H1 (cell line): ENCODE results near the gene PKP3.

Source experiments
- CHD7 ChIP-seq: fragments of 300-600 bp; sonication (generic); IDR thresholded peaks from 2 replicates; pipeline ENCODE4 v1.7.1; 2012; ENCODE audit warnings: low read length, moderate library complexity, mild to moderate bottlenecking, inconsistent platforms; ENCODE audit not compliant: insufficient replicate concordance
- CTCF ChIP-seq, 3 experiments: IDR thresholded peaks; 1 replicate in 2 of 3; 2 replicates in 1 of 3; pipeline versions ENCODE4 v1.5.1 to v1.6.1; 2011; ENCODE audit warnings: low read length in 3 of 3, mild to moderate bottlenecking in 3 of 3, inconsistent platforms in 2 of 3, low read depth in 1 of 3, moderate library complexity in 1 of 3; ENCODE audit not compliant: insufficient read depth in 1 of 3; ENCODE audit errors: control extremely low read depth in 1 of 3
- GABPA ChIP-seq: IDR thresholded peaks from 2 replicates; pipeline ENCODE4 v1.6.1; 2011; ENCODE audit warnings: mild to moderate bottlenecking, low read length, moderate library complexity, borderline replicate concordance; ENCODE audit not compliant: insufficient read depth
- JUND ChIP-seq: IDR thresholded peaks from 2 replicates; pipeline ENCODE4 v1.6.1; 2011; ENCODE audit warnings: mild to moderate bottlenecking, improper control_type of control experiment, low read length
- SIN3A ChIP-seq, 2 experiments: IDR thresholded peaks in 1 of 2; conservative IDR thresholded peaks in 1 of 2; 2 replicates each; pipeline ENCODE4 v1.6.1; 2011 to 2012; ENCODE audit warnings: low read length in 2 of 2, improper control_type of control experiment in 1 of 2, low read depth in 1 of 2, mild to moderate bottlenecking in 1 of 2
- TF ChIP-seq, protein P1 (sequence below): IDR thresholded peaks from 2 replicates; pipeline ENCODE4 v1.6.1; 2011; ENCODE audit warnings: low read length, improper control_type of control experiment

DNA sequence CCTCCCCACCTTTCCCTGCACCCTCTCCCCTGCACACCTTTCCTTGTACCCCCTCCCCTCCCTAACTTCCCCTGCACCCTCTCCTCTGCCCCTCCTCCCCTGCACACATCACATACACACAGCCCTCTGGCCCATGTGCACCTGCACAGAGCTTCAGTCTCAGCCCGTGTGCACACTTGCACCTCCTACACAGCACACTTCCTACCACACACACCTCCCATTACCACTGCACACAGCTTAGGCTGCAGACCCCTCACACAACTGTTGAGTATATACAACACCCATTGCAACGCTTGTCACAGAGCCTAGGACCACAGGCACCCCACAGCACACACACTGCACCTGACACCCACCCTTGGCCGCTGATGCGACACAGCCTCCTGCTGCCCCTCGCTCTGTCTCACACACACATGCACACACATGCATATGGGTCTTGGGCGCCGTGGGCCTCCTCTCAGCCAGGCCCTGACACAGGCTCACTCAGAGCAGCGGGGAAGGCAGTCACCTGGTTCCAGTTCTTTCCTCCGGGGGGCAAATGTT, 20.4 kb downstream of the PKP3 start:
- TF ChIP-seq CTCF (IDR thresholded peaks at IDR 0.05; ENCODE audit: control extremely low read depth in 1 of 3, insufficient read depth in 1 of 3, low read depth in 1 of 3, low read length in 3 of 3) (no peak), GABPA (no peak), SIN3A (conservative IDR thresholded peaks at IDR 0.05 in 1 of 2, IDR thresholded peaks at IDR 0.05 in 1 of 2; ENCODE audit: low read depth in 1 of 2, low read length in 2 of 2) (no peak), CHD7 (no peak), JUND (no peak)
- TF ChIP-seq, protein P1, sequence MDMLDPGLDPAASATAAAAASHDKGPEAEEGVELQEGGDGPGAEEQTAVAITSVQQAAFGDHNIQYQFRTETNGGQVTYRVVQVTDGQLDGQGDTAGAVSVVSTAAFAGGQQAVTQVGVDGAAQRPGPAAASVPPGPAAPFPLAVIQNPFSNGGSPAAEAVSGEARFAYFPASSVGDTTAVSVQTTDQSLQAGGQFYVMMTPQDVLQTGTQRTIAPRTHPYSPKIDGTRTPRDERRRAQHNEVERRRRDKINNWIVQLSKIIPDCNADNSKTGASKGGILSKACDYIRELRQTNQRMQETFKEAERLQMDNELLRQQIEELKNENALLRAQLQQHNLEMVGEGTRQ, result no peak
